AG04450 (cell line): ENCODE data around the gene SLC23A1. TPM values are rescaled to one million over a fixed set of nuclear protein-coding genes. Genes with fewer than 3 reads are reported as not detected.

Source experiments
- CTCF ChIA-PET: fragments of 300-600, 350-600 bp; formaldehyde crosslinking; extraction: SDS; loops from one replicate; lab custom pipeline; 2022; ENCODE audit warnings: antibody characterized with exemption, inconsistent platforms; lab: Charles Lee
- POLR2A ChIA-PET: fragments of 350-600 bp; formaldehyde crosslinking; extraction: SDS; loops from one replicate; lab custom pipeline; 2021; ENCODE audit warnings: antibody characterized with exemption, inconsistent platforms; lab: Yijun Ruan, JAX
- DNase-seq: peaks from one replicate; pipeline ENCODE4 v3.0.0-alpha.2; 2011; ENCODE audit warnings: low read depth, low spot score
- H3K27ac ChIP-seq: one replicate; pipeline ENCODE4 v1.5.1; 2012; ENCODE audit warnings: low read depth, low read length, control low read depth
- H3K27me3 ChIP-seq: one replicate; pipeline ENCODE4 v1.6.0; 2012; ENCODE audit warnings: low read length; ENCODE audit not compliant: control insufficient read depth, insufficient read depth
- H3K4me3 ChIP-seq: 2 replicates; pipeline ENCODE4 v1.5.1; 2011; ENCODE audit warnings: mild to moderate bottlenecking, low read depth, low read length, control low read depth
- H3K9me3 ChIP-seq: 2 replicates; pipeline ENCODE4 v1.5.1; 2012; ENCODE audit warnings: low read length; ENCODE audit not compliant: control insufficient read depth, insufficient read depth
- CTCF ChIP-seq: IDR thresholded peaks from 2 replicates; pipeline ENCODE4 v1.5.1; 2011; ENCODE audit warnings: low read depth, low read length, control low read depth, inconsistent platforms
- polyA plus RNA-seq: library from polyadenylated mRNA; depleted of rRNA; stranded (reverse); fragments of >200 nt; gene quantifications from 2 replicates; pipeline ENCODE4 v1.2.3, GENCODE V29; 2011

Gene SLC23A1
- polyA plus RNA-seq, 1 experiment: not detected

- ChIA-PET POLR2A (no interaction called here), CTCF (interaction anchor here (0.6 to 9.0 kb wide), 2 partner anchors 8 to 97 kb away, joined by 3 to 231 read pairs; no protein-coding TSS in a partner anchor)
- no peak for TF ChIP-seq CTCF
These were observed 34.1 kb upstream of the SLC23A1 start for GRCh38 chr5:139417214-139417613.

GRCh38 chr5:139416651-139417050, 33.6 kb upstream of the SLC23A1 start:
- Histone ChIP-seq H3K4me3 (no peak overlapping the region), H3K9me3 (no peaks in the 10 kb centered on the region), H3K27me3 (no peaks in the 10 kb centered on the region), H3K27ac (no peak overlapping the region)
- POLR2A ChIA-PET: no interaction called here
- no peak for DNase-seq
- CTCF ChIA-PET: interaction anchor here (0.6 kb wide), 1 partner anchor 8 kb away, joined by 3 read pairs; no protein-coding TSS in a partner anchor
- no peak for TF ChIP-seq CTCF

More at GRCh38 chr5:139417214-139417613, 34.1 kb upstream of the SLC23A1 start:
- DNase-seq: peak; percentile 51
- no peaks in the 10 kb centered on the region for H3K27me3 ChIP-seq
- H3K4me3 ChIP-seq: no peak overlapping the region
- no peak overlapping the region for H3K27ac ChIP-seq
- H3K9me3 ChIP-seq: no peaks in the 10 kb centered on the region

GRCh38 chr5:139415869-139416268, 32.8 kb upstream of the SLC23A1 start:
- Histone ChIP-seq H3K4me3 (no peak overlapping the region), H3K27ac (no peak overlapping the region), H3K9me3 (no peaks in the 10 kb centered on the region), H3K27me3 (no peaks in the 10 kb centered on the region)
- POLR2A ChIA-PET: no interaction called here
- DNase-seq: no peak
- CTCF ChIA-PET: interaction anchor here (0.5 to 0.8 kb wide), 2 partner anchors 9 to 440 kb away, joined by 3 to 6 read pairs; no protein-coding TSS in a partner anchor
- no peak for TF ChIP-seq CTCF

- H3K27ac ChIP-seq: no peak overlapping the region
- ChIA-PET POLR2A (no interaction called here), CTCF (interaction anchor here (0.5 to 0.8 kb wide), 2 partner anchors 9 to 439 kb away, joined by 3 to 6 read pairs; no protein-coding TSS in a partner anchor)
- H3K4me3 ChIP-seq: no peak overlapping the region
- H3K27me3 ChIP-seq: no peaks in the 10 kb centered on the region
- TF ChIP-seq CTCF: no peak
- H3K9me3 ChIP-seq: no peaks in the 10 kb centered on the region
- DNase-seq: no peak
These were observed 32.2 kb upstream of the SLC23A1 start for GRCh38 chr5:139415221-139415861.

GRCh38 chr5:139414581-139415130, 31.6 kb upstream of the SLC23A1 start:
- CTCF ChIA-PET: interaction anchor here (0.7 to 1.1 kb wide), 2 partner anchors 8 to 99 kb away, joined by 3 to 4 read pairs; no protein-coding TSS in a partner anchor
- Histone ChIP-seq H3K9me3 (no peaks in the 10 kb centered on the region), H3K27ac (no peak overlapping the region), H3K27me3 (no peaks in the 10 kb centered on the region), H3K4me3 (no peak overlapping the region)
- DNase-seq: no peak
- POLR2A ChIA-PET: interaction anchor here (0.6 kb wide), 1 partner anchor 9 kb away, joined by 3 read pairs; no protein-coding TSS in a partner anchor
- no peak for TF ChIP-seq CTCF
